SK-N-SH treated with all-trans-retinoic acid at 6 μM for 48 hours (cell line): ENCODE measurements around the gene VWF.

Experiments
- ATAC-seq: fragments of 200-7000 bp; cut with Tn5 transposase; 3 replicates; pipeline ENCODE4 v1.9.1; 2020; ENCODE audit warnings: mild to moderate bottlenecking, moderate library complexity
- ARNTL ChIP-seq: fragments of 450-650 bp; formaldehyde crosslinking; IDR thresholded peaks from 2 replicates; pipeline ENCODE4 v1.5.0; 2020; ENCODE audit warnings: low read depth, mild to moderate bottlenecking, moderate library complexity, borderline replicate concordance
- BACH2 ChIP-seq: fragments of 250-450 bp; sonication (Bioruptor Pico); IDR thresholded peaks from 2 replicates; pipeline ENCODE4 v1.9.0; 2021; ENCODE audit warnings: mild to moderate bottlenecking, borderline replicate concordance
- CSDC2 ChIP-seq: fragments of 250-450 bp; sonication (Bioruptor Pico); IDR thresholded peaks from 2 replicates; pipeline ENCODE4 v1.5.0; 2020; ENCODE audit warnings: mild to moderate bottlenecking, moderate library complexity
- ESRRG ChIP-seq: fragments of 250-450 bp; sonication (Bioruptor Pico); IDR thresholded peaks from 2 replicates; pipeline ENCODE4 v1.6.1; 2021; ENCODE audit warnings: mild to moderate bottlenecking
- GLIS3 ChIP-seq: fragments of 250-450 bp; sonication (Bioruptor Pico); IDR thresholded peaks from 2 replicates; pipeline ENCODE4 v1.5.0; 2020; ENCODE audit warnings: mild to moderate bottlenecking, moderate library complexity
- ISL1 ChIP-seq: fragments of 250-450 bp; sonication (Bioruptor Pico); IDR thresholded peaks from 2 replicates; pipeline ENCODE4 v2.1.2; 2022; ENCODE audit warnings: mild to moderate bottlenecking, moderate library complexity
- OSR1 ChIP-seq: fragments of 250-450 bp; sonication (Bioruptor Pico); IDR thresholded peaks from 2 replicates; pipeline ENCODE4 v1.8.0; 2022; ENCODE audit warnings: moderate library complexity, mild to moderate bottlenecking, inconsistent platforms
- PPARA ChIP-seq: fragments of 250-450 bp; sonication (Bioruptor Pico); IDR thresholded peaks from 2 replicates; pipeline ENCODE4 v1.5.0; 2020; ENCODE audit warnings: mild to moderate bottlenecking, borderline replicate concordance
- RARB ChIP-seq: fragments of 250-450 bp; sonication (Bioruptor Pico); IDR thresholded peaks from 2 replicates; pipeline ENCODE4 v1.8.0; 2021; ENCODE audit warnings: mild to moderate bottlenecking, moderate library complexity
- SNAI2 ChIP-seq: fragments of 250-450 bp; sonication (Bioruptor Pico); IDR thresholded peaks from 2 replicates; pipeline ENCODE4 v1.5.0; 2020; ENCODE audit warnings: mild to moderate bottlenecking, moderate library complexity
- TCF4 ChIP-seq: fragments of 250-450 bp; sonication (Bioruptor Pico); IDR thresholded peaks from 2 replicates; pipeline ENCODE4 v1.8.0; 2021; ENCODE audit warnings: mild to moderate bottlenecking, moderate library complexity, borderline replicate concordance
- TOX ChIP-seq: fragments of 250-450 bp; sonication (Bioruptor Pico); IDR thresholded peaks from 2 replicates; pipeline ENCODE4 v1.8.0; 2021; ENCODE audit warnings: mild to moderate bottlenecking, moderate library complexity, borderline replicate concordance
- ZC3H10 ChIP-seq: fragments of 250-450 bp; sonication (Bioruptor Pico); IDR thresholded peaks from 2 replicates; pipeline ENCODE4 v1.5.1; 2021; ENCODE audit warnings: mild to moderate bottlenecking, moderate library complexity
- ZFP30 ChIP-seq: fragments of 450-650 bp; formaldehyde crosslinking; IDR thresholded peaks from 2 replicates; pipeline ENCODE4 v1.5.0; 2022; ENCODE audit warnings: mild to moderate bottlenecking, moderate library complexity
- ZNF565 ChIP-seq: fragments of 450-650 bp; formaldehyde crosslinking; conservative IDR thresholded peaks from 2 replicates; pipeline ENCODE4 v1.5.0; 2020; ENCODE audit warnings: low read depth, mild to moderate bottlenecking, moderate library complexity
- ZNF70 ChIP-seq: fragments of 450-650 bp; formaldehyde crosslinking; IDR thresholded peaks from 2 replicates; pipeline ENCODE4 v1.5.0; 2020; ENCODE audit warnings: mild to moderate bottlenecking, moderate library complexity
- ZNF8 ChIP-seq: fragments of 450-650 bp; formaldehyde crosslinking; IDR thresholded peaks from 2 replicates; pipeline ENCODE4 v1.5.0; 2020; ENCODE audit warnings: mild to moderate bottlenecking, moderate library complexity
- TF ChIP-seq, protein P1 (sequence below): fragments of 250-450 bp; sonication (Bioruptor Pico); IDR thresholded peaks from 2 replicates; pipeline ENCODE4 v1.5.1; 2020; ENCODE audit warnings: low read depth, mild to moderate bottlenecking, moderate library complexity
- TF ChIP-seq, protein P2 (sequence below): fragments of 250-450 bp; sonication (Bioruptor Pico); IDR thresholded peaks from 2 replicates; pipeline ENCODE4 v1.5.0; 2020; ENCODE audit warnings: mild to moderate bottlenecking, moderate library complexity
- TF ChIP-seq, protein P3 (sequence below): fragments of 250-450 bp; sonication (Bioruptor Pico); IDR thresholded peaks from 2 replicates; pipeline ENCODE4 v1.8.0; 2020; ENCODE audit warnings: mild to moderate bottlenecking, moderate library complexity, borderline replicate concordance
- TF ChIP-seq, protein P4 (sequence below): fragments of 250-450 bp; sonication (Bioruptor Pico); IDR thresholded peaks from 2 replicates; pipeline ENCODE4 v1.8.0; 2021; ENCODE audit warnings: low read depth, mild to moderate bottlenecking, moderate library complexity, borderline replicate concordance
- TF ChIP-seq, protein P5 (sequence below): fragments of 250-450 bp; sonication (Bioruptor Pico); IDR thresholded peaks from 2 replicates; pipeline ENCODE4 v1.5.1; 2021; ENCODE audit warnings: mild to moderate bottlenecking, moderate library complexity

Gene VWF

DNA sequence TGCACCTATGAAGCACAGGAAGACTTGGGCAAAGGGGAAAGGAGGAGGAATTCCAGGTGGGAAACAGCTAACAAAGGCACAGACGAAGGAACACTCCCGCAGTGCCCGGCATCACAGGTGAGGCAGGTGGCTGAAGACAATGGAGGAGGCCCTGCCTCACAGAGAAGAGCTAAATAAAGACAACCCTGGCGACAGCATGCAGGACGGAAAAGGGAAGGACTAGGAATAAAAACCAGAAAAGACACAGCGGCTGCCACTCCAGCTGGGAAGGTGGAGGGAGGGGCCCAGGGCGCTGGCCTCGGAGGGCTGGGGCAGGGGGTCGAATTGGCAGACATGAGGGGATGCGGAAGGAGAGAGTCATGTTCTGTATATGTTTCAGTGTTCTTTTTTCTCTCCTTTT, 136.4 kb downstream of the VWF start:
- TF ChIP-seq BACH2 (CRISPR knock-in tag) (no peak), GLIS3 (CRISPR knock-in tag) (no peak), ISL1 (CRISPR knock-in tag) (no peak), ZC3H10 (CRISPR knock-in tag) (no peak), OSR1 (no peak), RARB (no peak), ESRRG (CRISPR knock-in tag) (no peak)
- ATAC-seq, result no peak

DNA sequence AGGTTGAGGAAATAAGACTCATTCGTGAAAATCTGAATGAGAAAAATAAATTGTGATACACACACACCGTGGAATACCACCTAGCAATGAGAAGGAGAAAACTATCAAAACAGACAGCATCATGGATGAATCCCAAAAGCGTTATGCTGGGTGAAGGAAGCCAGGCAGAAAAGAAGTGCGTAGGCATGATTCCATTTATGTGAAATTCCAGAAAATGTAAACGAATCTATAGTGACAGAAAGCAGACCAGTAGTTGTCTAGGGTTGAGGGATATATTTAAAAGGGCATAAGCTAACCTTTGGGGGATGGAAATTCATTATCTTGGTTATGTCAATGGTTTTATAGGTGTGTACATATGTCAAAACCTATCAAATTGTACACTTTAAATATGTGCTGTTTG, 136.9 kb downstream of the VWF start:
- ATAC-seq, result no peak
- no peak for TF ChIP-seq PPARA (CRISPR knock-in tag)
- TF ChIP-seq ZFP30 (CRISPR knock-in tag), result no peak
- TF ChIP-seq ISL1 (CRISPR knock-in tag), result no peak
- no peak for TF ChIP-seq GLIS3 (CRISPR knock-in tag)
- TF ChIP-seq, protein P1, sequence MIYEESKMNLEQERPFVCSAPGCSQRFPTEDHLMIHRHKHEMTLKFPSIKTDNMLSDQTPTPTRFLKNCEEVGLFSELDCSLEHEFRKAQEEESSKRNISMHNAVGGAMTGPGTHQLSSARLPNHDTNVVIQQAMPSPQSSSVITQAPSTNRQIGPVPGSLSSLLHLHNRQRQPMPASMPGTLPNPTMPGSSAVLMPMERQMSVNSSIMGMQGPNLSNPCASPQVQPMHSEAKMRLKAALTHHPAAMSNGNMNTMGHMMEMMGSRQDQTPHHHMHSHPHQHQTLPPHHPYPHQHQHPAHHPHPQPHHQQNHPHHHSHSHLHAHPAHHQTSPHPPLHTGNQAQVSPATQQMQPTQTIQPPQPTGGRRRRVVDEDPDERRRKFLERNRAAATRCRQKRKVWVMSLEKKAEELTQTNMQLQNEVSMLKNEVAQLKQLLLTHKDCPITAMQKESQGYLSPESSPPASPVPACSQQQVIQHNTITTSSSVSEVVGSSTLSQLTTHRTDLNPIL (CRISPR knock-in tag), result no peak

DNA sequence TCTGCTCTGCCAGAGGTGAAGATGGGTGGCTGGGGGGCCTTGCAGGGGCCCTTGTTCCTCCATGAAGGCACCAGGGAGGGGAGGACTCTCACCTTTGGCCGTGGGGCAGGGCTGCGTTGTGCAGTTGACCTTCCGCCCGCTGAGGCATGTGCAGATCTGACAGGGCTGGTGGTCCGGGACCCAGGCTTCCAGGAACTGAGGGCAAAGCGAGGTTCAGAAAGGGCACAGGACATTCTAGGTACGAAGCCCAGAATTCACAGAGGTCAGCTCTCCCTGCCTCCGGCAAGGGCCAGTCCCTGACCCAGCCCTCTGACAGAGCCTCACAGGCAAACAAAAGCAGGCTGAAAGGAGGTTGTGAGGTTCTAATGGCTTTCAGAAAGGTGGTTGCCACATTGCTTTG, 139.0 kb downstream of the VWF start:
- TF ChIP-seq, protein P2, sequence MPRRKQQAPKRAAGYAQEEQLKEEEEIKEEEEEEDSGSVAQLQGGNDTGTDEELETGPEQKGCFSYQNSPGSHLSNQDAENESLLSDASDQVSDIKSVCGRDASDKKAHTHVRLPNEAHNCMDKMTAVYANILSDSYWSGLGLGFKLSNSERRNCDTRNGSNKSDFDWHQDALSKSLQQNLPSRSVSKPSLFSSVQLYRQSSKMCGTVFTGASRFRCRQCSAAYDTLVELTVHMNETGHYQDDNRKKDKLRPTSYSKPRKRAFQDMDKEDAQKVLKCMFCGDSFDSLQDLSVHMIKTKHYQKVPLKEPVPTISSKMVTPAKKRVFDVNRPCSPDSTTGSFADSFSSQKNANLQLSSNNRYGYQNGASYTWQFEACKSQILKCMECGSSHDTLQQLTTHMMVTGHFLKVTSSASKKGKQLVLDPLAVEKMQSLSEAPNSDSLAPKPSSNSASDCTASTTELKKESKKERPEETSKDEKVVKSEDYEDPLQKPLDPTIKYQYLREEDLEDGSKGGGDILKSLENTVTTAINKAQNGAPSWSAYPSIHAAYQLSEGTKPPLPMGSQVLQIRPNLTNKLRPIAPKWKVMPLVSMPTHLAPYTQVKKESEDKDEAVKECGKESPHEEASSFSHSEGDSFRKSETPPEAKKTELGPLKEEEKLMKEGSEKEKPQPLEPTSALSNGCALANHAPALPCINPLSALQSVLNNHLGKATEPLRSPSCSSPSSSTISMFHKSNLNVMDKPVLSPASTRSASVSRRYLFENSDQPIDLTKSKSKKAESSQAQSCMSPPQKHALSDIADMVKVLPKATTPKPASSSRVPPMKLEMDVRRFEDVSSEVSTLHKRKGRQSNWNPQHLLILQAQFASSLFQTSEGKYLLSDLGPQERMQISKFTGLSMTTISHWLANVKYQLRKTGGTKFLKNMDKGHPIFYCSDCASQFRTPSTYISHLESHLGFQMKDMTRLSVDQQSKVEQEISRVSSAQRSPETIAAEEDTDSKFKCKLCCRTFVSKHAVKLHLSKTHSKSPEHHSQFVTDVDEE (CRISPR knock-in tag), result no peak
- TF ChIP-seq, protein P1 (CRISPR knock-in tag), result no peak
- no peak for TF ChIP-seq ZNF565
- no peak for TF ChIP-seq TCF4
- no peak for TF ChIP-seq GLIS3 (CRISPR knock-in tag)
- TF ChIP-seq, protein P3, sequence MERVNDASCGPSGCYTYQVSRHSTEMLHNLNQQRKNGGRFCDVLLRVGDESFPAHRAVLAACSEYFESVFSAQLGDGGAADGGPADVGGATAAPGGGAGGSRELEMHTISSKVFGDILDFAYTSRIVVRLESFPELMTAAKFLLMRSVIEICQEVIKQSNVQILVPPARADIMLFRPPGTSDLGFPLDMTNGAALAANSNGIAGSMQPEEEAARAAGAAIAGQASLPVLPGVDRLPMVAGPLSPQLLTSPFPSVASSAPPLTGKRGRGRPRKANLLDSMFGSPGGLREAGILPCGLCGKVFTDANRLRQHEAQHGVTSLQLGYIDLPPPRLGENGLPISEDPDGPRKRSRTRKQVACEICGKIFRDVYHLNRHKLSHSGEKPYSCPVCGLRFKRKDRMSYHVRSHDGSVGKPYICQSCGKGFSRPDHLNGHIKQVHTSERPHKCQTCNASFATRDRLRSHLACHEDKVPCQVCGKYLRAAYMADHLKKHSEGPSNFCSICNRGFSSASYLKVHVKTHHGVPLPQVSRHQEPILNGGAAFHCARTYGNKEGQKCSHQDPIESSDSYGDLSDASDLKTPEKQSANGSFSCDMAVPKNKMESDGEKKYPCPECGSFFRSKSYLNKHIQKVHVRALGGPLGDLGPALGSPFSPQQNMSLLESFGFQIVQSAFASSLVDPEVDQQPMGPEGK (CRISPR knock-in tag), result no peak
- TF ChIP-seq ZC3H10 (CRISPR knock-in tag), result no peak
- no peak for TF ChIP-seq ZNF8 (CRISPR knock-in tag)
- TF ChIP-seq, protein P4, sequence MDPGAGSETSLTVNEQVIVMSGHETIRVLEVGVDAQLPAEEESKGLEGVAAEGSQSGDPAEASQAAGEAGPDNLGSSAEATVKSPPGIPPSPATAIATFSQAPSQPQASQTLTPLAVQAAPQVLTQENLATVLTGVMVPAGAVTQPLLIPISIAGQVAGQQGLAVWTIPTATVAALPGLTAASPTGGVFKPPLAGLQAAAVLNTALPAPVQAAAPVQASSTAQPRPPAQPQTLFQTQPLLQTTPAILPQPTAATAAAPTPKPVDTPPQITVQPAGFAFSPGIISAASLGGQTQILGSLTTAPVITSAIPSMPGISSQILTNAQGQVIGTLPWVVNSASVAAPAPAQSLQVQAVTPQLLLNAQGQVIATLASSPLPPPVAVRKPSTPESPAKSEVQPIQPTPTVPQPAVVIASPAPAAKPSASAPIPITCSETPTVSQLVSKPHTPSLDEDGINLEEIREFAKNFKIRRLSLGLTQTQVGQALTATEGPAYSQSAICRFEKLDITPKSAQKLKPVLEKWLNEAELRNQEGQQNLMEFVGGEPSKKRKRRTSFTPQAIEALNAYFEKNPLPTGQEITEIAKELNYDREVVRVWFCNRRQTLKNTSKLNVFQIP (CRISPR knock-in tag), result no peak
- no peak for TF ChIP-seq ARNTL
- no peak for TF ChIP-seq CSDC2 (CRISPR knock-in tag)
- TF ChIP-seq PPARA (CRISPR knock-in tag), result no peak
- no peak for TF ChIP-seq BACH2 (CRISPR knock-in tag)
- TF ChIP-seq RARB, result no peak
- ATAC-seq, result no peak

DNA sequence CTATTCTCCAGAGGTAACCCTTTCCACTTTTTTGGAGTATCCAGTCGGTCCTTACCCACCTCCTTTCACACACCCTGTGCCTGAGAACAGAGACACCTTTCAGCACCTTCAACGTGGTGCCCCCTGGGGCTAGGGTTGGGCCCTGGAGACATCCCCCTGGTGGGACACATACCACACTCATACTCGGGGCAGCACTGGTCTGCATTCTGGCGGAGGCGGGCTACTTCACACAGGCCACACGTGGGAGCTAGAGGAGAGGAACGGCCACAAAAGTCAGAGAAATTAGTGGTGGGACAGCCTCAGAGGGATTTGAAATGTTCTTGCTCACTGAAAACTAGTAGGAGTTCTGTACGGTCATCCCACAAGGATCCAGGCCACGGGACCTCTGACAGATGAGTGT, 139.6 kb downstream of the VWF start:
- ATAC-seq, result no peak
- no peak for TF ChIP-seq PPARA (CRISPR knock-in tag)
- TF ChIP-seq ZNF70 (CRISPR knock-in tag), result no peak
- TF ChIP-seq, protein P4 (CRISPR knock-in tag), result no peak
- TF ChIP-seq, protein P5, sequence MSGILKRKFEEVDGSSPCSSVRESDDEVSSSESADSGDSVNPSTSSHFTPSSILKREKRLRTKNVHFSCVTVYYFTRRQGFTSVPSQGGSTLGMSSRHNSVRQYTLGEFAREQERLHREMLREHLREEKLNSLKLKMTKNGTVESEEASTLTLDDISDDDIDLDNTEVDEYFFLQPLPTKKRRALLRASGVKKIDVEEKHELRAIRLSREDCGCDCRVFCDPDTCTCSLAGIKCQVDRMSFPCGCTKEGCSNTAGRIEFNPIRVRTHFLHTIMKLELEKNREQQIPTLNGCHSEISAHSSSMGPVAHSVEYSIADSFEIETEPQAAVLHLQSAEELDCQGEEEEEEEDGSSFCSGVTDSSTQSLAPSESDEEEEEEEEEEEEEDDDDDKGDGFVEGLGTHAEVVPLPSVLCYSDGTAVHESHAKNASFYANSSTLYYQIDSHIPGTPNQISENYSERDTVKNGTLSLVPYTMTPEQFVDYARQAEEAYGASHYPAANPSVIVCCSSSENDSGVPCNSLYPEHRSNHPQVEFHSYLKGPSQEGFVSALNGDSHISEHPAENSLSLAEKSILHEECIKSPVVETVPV (CRISPR knock-in tag), result no peak
- no peak for TF ChIP-seq RARB
- no peak for TF ChIP-seq ZC3H10 (CRISPR knock-in tag)
- TF ChIP-seq, protein P1 (CRISPR knock-in tag), result no peak
- no peak for TF ChIP-seq ZNF8 (CRISPR knock-in tag)
- TF ChIP-seq OSR1, result no peak
- TF ChIP-seq ISL1 (CRISPR knock-in tag), result no peak
- no peak for TF ChIP-seq TCF4
- no peak for TF ChIP-seq TOX
- TF ChIP-seq SNAI2 (CRISPR knock-in tag), result no peak
- no peak for TF ChIP-seq CSDC2 (CRISPR knock-in tag)
- TF ChIP-seq ESRRG (CRISPR knock-in tag), result no peak
